Putamen (tissue), 1 donor: ENCODE results near the gene OR2AT4.
"Not testable (repeated sequence)": the region's sequence is repeated elsewhere in the genome, so short reads cannot be mapped to it uniquely, and the experiment has no call there.

Source experiments
- DNase-seq: peaks from one replicate; pipeline ENCODE4 v3.0.0-alpha.2; 2016; ENCODE audit warnings: low spot score

OR2AT4 gene

DNA sequence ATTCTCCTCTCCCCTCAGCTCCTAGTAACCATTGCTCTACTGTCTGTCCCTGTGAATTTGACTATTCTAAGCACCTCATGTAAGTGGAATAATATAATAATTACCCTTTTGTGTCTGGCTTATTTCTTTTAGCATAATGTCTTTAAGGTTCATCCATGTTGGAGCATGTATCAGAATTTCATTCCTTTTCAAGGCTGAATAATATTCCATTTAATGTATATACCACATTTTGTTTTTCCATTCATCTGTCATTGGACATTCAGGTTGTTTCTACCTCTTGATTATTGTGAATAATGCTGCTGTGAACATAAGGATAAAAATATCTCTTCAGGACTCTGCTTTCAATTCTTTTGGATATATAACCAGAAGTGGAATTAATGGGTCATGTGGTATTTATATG is 28.1 kb downstream of the OR2AT4 start:
- no peak for DNase-seq

DNA sequence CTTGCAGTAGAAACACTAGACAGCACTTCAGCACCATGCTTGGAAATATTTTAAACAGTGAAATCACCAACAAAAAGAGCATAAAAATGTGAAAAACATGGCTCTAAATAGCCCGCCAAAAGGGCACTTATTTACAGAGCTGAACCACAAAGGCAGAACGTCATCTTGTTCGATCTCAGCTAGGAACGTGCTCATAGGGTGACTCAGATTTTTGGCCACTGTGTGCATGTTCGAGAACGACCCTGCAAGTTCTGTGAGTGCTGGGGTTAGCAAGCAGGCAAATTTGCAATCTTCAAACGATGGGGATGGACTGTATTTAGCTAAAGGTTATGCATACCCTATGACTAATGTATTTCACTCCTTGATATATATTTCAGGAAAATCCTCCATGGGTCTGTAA is 30.6 kb downstream of the OR2AT4 start:
- DNase-seq = no peak

DNA sequence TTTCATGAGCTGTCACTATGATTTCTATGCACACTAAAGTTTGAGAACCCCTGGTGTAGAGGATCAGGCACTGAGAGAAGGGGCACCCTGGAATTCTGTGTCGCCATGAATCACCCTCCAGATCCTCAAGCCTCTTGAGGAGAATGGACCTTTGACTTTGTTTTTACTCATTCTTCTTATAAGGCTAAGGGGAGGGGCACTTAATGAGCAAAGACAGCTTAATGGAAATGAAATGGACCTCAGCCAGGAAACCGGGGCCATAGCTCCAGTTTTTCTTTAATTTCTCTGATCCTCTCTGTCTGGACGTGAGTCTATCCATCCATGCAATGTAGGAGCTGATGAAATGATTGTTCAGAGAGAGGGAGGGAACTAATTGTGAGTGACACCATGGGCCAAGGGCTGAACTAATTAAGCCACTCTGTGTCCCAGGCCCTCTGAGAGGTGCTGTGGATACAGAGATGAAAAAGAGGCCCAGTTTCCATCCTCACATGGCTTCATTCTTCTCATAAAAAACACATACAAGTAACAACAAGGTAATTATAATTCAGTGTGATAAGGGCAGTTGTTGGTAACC is 32.8 kb downstream of the OR2AT4 start:
- no peak for DNase-seq

DNA sequence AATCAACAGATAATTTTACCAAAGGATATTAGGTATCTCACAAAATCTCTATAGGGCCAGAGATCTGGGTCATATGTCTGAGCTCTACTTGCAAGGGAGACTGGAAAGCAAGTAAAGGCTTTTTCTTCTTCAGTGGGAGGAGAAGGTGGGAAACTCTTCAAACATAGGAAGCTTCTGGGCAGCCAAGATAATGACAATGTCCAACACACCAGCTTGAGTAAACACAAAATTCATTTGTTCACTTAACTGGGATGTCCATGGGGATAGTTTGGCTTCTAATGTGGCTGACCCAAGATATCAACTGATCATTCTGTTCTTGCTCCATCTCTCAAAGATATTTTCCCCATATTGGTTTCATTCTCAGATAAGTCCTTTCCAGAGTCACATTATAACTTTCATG is 37.4 kb downstream of the OR2AT4 start:
- no peak for DNase-seq

DNA sequence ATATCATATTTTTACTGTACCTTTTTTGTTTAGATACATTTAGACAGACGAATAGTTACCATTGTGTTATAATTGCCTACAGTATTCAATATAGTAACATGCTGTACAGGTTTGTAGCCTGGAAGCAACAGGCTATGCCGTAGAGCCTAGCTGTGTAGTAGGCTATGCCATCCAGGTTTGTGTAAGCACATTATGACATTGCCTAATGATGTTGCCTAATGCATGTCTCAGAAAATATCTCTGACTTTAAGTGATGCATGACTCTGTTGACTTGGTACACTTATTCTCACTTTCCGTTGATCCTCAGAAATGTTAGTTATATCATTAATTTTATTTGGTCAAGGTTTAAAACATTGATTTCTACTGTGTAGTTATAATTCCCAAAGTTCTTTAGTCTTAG is 39.9 kb downstream of the OR2AT4 start:
- DNase-seq = no peak

DNA sequence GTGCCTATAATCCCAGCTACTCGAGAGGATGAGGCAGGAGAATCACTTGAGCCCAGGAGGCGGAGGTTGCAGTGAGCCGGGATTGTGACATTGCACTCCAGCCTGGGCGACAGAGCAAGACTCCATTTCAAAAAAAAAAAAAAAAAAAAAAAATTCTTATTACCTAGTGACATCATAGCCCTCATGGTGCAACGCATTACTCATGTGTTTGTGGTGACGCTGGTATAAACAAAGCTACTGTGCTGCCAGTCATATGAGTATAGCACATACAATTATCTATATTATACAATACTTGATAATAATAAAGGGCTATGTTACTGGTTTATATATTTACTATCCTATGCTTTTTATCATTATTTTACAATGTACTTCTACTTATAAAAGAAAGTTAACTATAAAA is 41.2 kb downstream of the OR2AT4 start:
- no peak for DNase-seq

DNA sequence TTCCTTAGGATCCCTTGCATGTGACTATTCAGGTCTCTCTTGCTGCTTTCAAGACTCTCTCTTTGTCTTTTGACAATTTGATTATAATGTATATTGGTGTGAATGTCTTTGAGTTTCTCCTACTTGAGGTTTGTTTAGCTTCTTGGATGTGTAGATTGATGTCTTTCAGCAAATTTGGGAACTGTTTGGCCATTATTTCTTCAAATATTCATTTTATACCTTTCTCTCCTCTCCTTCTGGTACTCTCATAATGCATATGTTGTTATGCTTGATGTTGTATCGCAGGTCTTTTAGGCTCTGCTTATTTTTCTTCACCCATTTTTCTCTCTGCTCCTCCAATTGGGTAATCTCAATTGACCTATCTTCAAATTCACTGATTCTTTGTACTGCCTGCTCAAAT is 44.2 kb downstream of the OR2AT4 start:
- DNase-seq = no peak

DNA sequence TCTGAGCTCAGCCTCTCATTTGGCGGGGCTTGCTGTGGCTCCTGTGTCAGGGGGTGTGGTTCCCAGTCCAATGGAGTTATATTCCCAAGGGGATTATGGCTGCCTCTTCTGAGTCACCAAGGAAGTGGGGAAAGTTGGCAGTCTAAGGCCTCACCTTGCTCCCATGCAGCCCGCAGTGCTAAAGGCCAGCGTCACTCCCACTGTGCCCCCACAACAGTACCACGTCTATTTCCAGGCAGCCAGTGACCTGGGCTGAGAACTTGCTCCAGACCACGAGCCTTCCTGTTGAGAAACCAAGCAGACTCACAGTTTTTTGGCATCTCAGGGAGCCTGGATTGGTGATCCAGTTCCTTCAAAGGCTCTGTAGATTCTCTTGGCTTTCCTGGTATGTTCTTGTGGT is 45.6 kb downstream of the OR2AT4 start:
- no peak for DNase-seq

DNA sequence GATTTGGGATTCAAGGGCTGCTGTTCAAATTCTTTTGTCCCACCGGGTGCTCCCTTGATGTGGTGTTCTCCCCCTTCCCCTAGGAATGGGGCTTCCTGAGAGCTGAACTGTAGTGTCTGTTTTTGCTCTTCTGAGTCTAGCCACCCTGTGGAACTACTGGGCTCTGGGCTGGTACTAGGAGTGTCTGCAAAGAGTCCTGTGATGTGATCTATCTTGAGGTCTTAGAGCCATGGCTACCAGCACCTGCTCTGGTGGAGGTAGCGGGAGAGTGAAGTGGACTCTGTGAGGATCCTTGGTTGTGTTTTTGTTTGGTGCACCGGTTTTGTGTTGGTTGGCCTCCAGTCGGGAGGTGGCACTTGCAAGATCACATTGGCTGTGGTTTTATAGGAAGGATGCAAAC is 46.2 kb downstream of the OR2AT4 start:
- no peak for DNase-seq

DNA sequence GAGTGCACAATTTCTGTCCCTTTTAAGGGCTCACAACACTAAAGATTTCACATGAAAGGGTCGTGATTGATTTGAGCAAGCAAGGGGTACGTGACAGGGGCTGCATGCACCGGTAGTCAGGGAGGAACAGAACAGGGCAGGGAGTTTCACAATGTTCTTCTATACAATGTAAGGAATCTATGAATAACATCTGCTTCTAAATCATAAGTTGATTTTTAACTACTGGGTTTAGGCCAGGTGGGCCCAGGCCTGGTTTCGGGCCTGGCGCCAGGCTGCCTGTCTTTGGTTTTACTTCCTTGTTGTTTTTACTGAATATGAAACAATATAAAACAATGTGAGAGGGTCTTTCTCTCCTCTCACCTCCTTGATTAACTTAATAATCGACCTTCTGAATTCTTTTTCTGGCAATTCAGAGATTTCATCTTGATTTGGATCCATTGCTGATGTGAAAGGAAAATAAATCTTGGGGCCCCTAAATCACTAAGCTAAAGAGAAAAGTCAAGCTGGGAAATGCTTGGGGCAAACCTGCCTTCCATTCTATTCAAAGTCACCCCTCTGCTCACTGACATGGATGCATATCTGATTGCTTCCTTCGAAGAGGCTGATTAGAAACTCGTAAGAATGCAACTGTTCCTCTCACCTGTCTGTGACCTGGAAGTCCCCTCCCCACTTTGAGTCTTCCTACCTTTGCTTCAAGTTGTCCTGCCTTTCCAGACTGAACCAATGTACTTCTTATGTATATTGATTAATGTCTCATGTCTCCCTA is 47.0 kb downstream of the OR2AT4 start:
- not testable (repeated sequence) for DNase-seq

DNA sequence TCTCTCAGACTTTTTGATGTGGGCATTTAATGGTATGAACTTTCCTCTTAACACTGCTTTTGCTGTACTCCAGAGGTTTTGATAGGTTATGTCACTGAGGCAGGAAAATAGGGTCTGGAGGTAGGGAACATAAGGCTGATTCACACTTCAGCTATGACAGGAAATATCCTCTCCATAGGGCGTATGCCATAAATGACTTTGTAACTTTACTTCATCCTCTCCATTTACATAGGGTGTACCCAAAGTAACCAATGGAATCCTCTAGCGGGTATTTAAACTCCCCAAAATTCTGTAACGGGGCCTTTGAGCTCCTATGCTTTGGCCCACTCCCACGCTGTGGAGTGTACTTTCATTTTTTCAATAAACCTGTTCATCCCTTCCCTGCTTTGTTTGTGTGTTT is 49.5 kb downstream of the OR2AT4 start:
- no peak for DNase-seq

DNA sequence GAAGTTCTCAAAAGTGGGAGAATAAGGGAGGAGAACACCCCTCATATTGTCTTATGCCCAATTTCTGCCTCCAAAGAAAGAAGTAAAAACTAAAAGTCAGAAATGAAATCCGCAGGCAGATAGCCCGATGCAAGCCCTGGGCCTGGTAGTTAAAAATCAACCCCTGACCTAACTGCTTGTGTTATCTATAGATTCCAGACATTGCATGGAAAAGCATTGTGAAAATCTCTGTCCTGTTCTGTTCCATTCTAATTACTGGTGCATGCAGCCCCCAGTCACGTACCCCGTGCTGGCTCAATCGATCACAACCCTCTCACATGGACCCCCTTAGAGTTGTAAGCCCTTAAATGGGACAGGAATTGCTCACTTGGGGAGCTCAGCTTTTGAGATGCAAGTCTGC is 50.0 kb downstream of the OR2AT4 start:
- not testable (repeated sequence) for DNase-seq

DNA sequence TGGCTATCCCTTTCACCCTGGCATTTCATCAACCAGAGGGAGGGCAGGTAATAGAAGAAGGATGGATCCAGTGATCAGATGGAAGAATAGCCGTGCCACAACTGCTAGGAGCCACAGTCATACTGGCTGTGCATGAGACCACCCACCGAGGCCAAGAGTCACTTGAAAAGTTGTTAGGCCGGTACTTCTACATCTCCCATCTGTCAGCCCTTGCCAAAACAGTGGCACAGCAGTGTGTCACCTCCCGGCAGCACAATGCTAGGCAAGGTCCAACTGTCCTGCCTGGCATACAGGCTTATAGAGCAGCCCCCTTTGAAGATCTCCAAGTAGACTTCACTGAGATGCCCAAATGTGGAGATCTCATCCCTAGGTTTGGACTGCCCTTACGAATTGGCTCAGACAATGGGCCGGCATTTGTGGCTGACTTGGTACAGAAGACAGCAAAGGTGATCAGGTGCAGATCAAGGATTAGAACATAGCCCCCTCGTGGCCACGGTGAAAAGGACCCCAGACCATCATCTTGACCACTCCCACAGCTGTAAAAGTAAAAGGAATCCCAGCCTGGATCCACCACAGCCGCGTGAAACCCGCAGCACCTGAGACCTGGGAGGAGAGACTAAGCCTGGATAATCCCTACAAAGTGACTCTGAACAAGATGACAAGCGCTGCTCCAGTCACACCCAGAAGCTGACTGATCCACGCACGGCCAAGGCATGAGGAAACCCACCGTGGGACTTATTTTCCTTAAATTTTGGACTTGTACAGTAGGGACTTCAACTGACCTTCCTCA is 52.1 kb downstream of the OR2AT4 start:
- not testable (repeated sequence) for DNase-seq

DNA sequence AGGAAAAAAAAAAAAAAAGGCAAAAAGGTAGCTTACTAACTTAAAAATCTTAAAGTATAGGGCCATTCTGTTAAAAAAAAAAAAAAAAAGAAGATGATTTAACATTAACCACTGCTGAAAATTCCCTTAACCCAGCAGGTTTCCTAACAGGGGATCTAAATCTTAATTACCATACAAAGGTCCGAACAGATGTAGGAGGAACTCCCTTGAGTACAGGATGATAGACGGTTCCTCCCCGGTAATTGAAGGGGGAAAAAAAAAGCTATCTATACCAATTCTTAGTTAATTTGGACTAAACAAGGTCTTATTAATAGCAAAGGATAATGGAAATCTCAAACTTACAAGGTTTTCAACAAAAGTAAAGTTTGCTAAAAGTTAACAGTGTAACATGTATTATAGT is 54.9 kb downstream of the OR2AT4 start:
- not testable (repeated sequence) for DNase-seq

DNA sequence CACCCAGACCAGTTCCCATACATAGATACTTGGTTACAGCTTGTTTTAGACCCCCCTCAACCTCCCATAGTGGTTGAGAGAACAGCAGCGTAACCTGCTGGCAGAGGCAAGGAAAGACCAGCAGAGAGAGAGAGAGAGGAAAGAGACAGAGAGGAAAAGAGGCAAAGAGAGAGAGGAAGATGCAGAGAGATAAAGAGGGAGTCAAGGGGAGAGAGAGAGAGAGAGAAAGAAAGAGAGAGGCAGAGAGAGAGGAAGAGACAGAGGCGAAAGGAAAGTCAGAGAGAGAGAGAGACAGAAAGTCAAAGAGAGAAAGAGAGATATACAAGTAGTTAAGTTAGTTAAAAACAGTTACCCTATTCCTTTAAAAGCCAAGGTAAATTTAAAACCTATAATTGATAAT is 55.4 kb downstream of the OR2AT4 start:
- no peak for DNase-seq

DNA sequence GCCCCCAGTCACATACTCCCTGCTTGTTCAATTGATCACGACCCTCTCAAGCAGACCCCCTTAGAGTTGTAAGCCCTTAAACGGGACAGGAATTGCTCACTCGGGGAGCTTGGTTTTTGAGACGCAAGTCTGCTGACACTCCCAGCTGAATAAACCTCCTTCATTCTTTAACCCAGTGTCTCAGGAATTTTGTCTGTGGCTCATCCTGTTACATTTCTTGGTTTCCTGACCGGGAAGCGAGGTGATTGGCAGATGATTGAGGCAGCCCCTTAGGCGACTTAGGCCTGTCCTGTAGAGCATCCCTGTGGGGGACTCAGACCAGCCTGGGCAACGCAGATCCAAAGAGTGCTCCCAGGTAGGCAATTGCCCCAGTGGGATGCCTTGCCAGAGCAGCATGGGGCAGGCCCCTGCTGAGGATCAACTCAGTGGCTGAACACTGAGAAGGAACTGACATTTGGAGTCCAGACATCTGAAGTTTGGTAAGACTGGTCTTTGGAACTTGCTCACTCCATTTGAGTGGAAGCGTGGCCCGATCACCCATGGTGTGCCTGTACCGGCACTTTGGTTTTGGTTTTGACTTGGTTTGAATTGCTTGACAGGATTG is 56.4 kb downstream of the OR2AT4 start:
- no peak for DNase-seq

DNA sequence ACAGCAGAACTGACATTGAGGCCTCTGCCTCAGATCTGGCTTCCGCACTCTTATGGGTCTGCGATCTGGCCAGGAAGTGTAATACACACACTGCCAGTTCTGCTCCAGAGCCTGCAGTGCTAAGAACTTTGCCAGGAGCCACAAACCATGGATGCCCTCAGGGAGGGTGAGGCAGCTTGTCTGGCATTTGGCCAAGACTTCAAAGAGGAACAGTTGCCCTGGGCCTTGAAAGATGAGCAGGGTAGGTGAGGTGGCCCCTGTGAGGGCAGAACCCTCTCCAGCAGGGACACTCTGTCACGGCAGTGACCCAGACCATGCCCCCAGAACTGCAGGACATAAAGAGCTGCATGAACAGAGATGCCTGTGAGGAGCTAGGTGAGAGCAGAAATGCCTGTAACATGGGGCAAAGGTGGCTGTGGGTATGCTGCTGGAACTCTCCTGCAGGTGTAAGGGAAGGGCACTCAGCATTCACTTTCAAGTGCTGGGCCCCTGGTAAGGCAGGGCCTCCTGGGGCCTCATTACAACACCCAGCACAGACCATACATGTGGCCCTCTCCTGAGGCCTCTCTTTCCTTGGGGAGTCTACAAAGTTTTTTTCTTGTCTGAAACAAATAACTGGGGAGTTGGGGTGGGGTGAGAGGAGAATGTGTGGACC is 60.6 kb downstream of the OR2AT4 start:
- DNase-seq = no peak

DNA sequence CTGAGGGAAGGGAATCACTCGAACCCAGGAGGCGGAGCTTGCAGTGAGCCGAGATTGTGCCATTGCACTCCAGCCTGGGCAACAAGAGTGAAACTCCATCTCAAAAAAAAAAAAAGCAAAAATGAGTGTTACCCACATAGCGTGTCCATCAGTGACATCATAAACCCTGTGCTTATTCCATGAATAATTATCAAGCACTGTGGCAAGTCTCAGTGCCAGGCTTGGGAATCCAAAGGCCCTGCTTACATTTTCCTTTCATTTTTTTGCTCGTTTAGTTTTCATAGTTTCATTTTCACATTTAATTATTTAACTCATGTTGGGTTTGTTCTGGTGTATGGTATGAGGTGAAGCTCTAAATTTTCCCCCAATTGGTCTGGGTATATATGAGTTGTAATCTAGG is 61.4 kb downstream of the OR2AT4 start:
- no peak for DNase-seq

DNA sequence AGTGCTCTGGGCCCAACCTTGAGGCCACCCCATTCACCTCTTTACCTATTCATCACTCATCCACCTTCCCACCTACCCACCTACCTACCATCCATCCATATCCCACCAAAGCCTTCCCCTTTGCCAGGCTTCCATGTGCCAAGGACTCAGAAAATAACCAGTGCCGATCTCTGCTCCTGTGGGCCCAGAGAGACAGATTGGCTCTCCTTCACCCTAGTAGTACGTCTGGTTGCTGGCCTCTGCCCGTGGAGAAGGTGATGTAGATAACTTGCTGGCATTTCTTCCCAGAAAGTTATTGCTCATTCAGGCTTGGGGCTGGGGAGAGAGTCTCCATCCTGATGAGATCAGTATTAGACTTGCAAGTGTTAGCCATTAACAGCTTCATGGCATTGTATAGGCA is 62.8 kb downstream of the OR2AT4 start:
- no peak for DNase-seq

DNA sequence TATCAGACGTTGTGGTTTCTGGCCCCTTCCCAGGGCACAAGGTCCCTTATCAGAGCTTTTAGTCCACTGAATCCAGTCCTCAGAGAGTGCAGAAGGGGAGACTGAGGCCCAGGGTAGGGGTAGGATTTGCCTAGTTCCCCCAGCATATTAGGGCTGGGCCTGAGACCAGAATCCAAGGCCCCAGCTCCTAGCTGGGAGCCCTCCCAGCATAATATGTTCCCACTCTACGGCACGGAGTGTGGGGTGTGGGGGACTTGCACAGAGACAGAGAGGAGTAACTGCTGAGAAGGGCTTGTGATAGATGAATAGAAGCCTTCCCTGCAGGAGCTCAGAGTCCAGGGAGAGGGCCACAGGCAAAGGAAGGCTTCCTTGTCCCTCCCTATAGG is 64.1 kb downstream of the OR2AT4 start:
- no peak for DNase-seq

DNA sequence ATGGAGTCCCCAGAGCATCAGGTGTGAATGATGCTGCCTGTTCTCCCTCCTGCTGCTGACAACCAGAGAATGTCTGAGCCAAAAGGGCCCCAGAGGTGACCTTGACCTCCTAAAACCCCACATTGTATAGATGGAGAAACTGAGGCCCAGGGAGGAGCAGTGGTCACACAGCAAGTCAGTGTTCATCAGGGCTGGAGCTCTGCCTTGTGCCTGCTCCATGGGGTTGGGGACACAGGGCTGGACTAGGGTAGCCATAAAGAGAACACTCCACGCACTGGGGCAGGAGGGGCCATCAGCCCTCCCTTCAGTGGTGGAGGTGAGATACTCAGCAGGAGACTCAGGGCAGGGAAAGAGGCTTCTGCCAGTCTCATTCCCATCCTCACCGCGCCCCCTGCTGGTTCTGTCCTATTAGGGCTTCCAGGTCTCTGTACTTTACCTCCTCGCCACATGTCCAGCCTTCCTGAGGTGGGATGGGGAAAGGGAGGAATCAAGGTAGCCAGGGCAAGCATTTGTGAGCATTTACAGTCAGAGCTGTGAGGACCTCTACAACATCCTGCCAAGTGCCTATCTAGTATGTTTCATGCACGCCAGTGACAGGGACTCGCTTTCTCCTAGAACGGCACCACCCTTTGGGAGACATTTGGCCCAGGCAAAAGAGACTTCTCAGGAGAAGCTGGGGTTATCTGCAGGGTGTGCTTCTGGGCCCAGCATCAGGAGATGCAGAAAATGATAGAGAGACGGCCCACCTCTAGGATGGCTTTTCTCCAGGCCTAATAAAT is 64.7 kb downstream of the OR2AT4 start:
- DNase-seq = no peak
